Adrenal gland (tissue), 5 donors: ENCODE measurements around the gene TCF4.
"Not testable (repeated sequence)": the region's sequence is repeated elsewhere in the genome, so short reads cannot be mapped to it uniquely, and the experiment has no call there.

Source experiments
- POLR2A ChIP-seq, 2 donors: fragments of 450-650 bp; IDR thresholded peaks; one replicate each; pipeline ENCODE4 v1.6.1; 2017; ENCODE audit warnings: antibody characterized with exemption in 2 of 2, mild to moderate bottlenecking in 2 of 2, moderate library complexity in 1 of 2
- TF ChIP-seq, protein P1 (sequence below), 6 experiments: fragments of 450-650 bp in 4 of 6; fragments of 200-600 bp in 2 of 6; sonication (generic) in 1 of 6; IDR thresholded peaks; 1 replicate in 5 of 6; 2 replicates in 1 of 6; pipeline versions ENCODE4 v1.5.1 to v1.8.0; 2016 to 2021; ENCODE audit warnings: antibody characterized with exemption in 6 of 6, mild to moderate bottlenecking in 2 of 6, moderate library complexity in 1 of 6
- donor health status: DM: no; HTN: no; CAD: no.

DNA sequence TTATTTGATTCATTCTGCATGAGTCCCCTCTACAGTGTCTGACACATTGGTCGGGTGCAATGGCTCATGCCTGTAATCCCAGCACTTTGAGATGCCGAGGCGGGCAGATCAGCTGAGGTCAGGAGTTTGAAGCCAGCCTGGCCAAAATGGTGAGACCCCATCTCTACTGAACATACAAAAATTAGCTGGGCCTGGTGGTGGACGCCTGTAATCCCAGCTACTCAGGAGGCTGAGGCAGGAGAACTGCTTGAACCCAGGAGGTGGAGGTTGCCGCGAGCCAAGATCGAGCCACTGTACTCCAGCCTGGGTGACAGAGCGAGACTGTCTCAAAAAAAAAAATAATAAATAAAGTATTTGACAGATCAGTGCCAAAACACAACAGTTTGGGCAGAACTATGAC is 118.9 kb downstream of the TCF4 start:
- TF ChIP-seq, protein P1, sequence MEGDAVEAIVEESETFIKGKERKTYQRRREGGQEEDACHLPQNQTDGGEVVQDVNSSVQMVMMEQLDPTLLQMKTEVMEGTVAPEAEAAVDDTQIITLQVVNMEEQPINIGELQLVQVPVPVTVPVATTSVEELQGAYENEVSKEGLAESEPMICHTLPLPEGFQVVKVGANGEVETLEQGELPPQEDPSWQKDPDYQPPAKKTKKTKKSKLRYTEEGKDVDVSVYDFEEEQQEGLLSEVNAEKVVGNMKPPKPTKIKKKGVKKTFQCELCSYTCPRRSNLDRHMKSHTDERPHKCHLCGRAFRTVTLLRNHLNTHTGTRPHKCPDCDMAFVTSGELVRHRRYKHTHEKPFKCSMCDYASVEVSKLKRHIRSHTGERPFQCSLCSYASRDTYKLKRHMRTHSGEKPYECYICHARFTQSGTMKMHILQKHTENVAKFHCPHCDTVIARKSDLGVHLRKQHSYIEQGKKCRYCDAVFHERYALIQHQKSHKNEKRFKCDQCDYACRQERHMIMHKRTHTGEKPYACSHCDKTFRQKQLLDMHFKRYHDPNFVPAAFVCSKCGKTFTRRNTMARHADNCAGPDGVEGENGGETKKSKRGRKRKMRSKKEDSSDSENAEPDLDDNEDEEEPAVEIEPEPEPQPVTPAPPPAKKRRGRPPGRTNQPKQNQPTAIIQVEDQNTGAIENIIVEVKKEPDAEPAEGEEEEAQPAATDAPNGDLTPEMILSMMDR (IDR thresholded peaks at IDR 0.05), result not testable (repeated sequence)
- TF ChIP-seq POLR2A (IDR thresholded peaks at IDR 0.05), result not testable (repeated sequence)
